ENCODE results near the gene IFT88.

IFT88 gene

GRCh38 chr13:20719783-20720182 lies 152.8 kb downstream of the IFT88 start:
- no peak for DNase-seq

- no peak for DNase-seq
Observed at GRCh38 chr13:20720499-20720898, 153.5 kb downstream of the IFT88 start.

GRCh38 chr13:20721058-20721453 lies 154.1 kb downstream of the IFT88 start:
- DNase-seq = no peak

DNA sequence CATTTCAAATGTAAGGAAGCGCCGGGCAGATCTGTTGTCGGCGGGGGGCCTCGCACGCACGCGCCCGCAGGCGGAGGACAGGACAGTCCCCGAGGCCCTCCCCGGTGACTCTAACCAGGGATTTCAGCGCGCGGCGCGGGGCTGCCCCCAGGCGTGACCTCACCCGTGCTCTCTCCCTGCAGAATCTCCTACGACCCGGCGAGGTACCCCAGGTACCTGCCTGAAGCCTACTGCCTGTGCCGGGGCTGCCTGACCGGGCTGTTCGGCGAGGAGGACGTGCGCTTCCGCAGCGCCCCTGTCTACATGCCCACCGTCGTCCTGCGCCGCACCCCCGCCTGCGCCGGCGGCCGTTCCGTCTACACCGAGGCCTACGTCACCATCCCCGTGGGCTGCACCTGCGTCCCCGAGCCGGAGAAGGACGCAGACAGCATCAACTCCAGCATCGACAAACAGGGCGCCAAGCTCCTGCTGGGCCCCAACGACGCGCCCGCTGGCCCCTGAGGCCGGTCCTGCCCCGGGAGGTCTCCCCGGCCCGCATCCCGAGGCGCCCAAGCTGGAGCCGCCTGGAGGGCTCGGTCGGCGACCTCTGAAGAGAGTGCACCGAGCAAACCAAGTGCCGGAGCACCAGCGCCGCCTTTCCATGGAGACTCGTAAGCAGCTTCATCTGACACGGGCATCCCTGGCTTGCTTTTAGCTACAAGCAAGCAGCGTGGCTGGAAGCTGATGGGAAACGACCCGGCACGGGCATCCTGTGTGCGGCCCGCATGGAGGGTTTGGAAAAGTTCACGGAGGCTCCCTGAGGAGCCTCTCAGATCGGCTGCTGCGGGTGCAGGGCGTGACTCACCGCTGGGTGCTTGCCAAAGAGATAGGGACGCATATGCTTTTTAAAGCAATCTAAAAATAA lies 154.7 kb downstream of the IFT88 start:
- DNase-seq = no peak

GRCh38 chr13:20727856-20728255 lies 160.9 kb downstream of the IFT88 start:
- DNase-seq = no peak

DNA sequence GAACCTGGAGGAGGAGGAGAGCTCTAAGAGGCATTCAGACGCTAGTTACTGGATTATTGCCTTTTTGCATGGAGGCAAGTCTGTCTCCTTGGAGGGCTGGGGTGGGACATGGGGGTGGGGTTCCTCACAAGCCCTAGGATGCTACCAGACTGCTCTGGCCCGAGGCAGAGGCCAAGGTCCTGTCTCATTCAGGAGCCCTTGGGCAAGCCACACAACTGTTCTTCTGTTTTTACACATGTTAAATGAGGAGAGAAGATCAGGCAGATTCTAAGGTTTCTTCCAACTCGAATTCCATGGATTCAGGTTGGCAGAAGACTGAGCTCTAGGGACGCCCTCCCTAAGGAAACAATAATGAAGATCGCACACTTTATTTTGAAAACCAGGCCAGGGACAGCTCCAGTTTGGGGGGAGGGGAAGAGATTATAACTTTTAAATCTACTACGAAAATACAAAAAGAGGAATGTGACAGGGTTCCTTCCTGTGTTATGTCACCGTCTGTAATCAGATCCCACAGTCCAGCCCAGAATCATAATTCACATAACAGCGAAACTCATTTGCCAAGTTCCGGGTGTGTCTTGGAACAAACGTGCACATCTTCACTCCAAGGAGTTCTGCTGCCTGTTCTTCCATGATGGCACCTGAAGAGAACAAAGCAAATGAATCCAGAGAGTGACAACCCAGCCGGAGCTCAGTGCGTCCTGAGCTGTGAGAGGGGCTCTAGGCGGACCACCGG lies 161.8 kb downstream of the IFT88 start:
- DNase-seq = no peak

- no peak for DNase-seq
Observed at GRCh38 chr13:20729633-20730585, 163.0 kb downstream of the IFT88 start.

DNA sequence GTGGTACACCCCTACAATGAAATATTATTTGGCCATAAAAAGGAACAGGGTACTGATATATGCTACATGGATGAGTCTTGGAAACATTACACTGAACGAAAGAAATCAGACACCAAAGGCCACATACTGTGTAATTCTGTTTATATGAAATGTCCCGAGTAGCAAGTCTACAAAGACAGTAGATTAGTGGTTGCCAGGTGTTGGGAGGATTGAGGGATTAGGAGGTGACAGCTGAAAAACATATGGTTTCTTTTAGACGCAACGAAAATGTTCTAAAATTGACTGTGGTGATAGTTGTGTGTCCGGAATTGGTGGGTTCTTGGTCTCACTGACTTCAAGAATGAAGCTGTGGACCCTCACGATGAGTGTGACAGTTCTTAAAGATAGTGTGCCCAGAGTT lies 171.7 kb downstream of the IFT88 start:
- no peak for DNase-seq

GRCh38 chr13:20740021-20740420 lies 173.1 kb downstream of the IFT88 start:
- DNase-seq = no peak

Data from activated effector memory CD4-positive, alpha-beta T cell treated with anti-CD3 and anti-CD28 coated beads, Interleukin-2, amount 50 U/mL, for 16 hours (primary cell).